Measurements from ENCODE around the gene UGGT1. TPM values are rescaled to one million over a fixed set of nuclear protein-coding genes. Genes with fewer than 3 reads are reported as not detected.

The UGGT1 gene
- polyA plus RNA-seq, 1 of the 3 experiments (the other 2 are of a cell fraction), result 20.0 TPM

DNA sequence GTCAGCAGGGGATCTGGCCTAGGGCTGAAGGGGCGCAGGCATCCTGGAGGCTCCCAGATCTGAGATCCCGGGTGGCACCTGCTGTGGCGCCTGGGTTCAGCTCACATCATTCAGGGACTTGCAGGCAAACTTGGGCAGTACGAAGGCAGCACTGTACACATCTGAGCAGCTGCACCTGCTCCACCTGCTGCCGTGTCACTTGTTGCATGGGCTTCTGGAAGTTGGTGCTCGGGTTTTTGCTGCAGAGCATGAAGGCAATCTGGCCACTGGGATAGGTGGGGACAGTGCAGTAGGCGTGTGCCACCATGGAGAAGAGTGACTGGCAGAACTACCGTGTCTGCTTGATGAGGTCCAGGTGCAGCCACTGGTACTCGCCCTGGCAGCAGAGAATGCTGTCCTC lies 48.6 kb downstream of the UGGT1 start:
- Histone ChIP-seq H3K4me2 (no peak overlapping the region), H3K27me3 (ENCODE audit: insufficient read depth) (no peaks in the 10 kb centered on the region), H3K36me3 (replicated peaks in 1 of 2; ENCODE audit: control insufficient read depth in 1 of 2, insufficient read depth in 2 of 2, low read length in 1 of 2) (peaks cover 51 to 64% of the 10 kb centered on the region in 2 experiments), H3K9me3 (no peaks in the 10 kb centered on the region), H2AFZ (ENCODE audit: low read depth) (no peak overlapping the region), H3K4me3 (ENCODE audit: low read depth in 2 of 2, low read length in 1 of 2) (no peak overlapping the region), H4K20me1 (ENCODE audit: insufficient read depth) (no peaks in the 10 kb centered on the region), H3K79me2 (ENCODE audit: insufficient read depth) (peaks cover 4% of the 10 kb centered on the region; the same call in 1 of the 2 replicates), H3K27ac (ENCODE audit: low read depth in 2 of 2, low read length in 1 of 2) (no peak overlapping the region), H3K9me2 (no peaks in the 10 kb centered on the region), H3K4me1 (ENCODE audit: control insufficient read depth in 1 of 2, insufficient read depth in 2 of 2, low read depth in 1 of 2, low read length in 1 of 2) (no peaks in the 10 kb centered on the region), H3F3A (replicated peaks; ENCODE audit: insufficient read depth) (peaks cover 2% of the 10 kb centered on the region), H3K9ac (no peak overlapping the region)
- TF ChIP-seq JUND (IDR thresholded peaks at IDR 0.05) (no peak), SMC3 (IDR thresholded peaks at IDR 0.05; ENCODE audit: low read depth, low read length) (no peak), SIN3A (IDR thresholded peaks at IDR 0.05; ENCODE audit: borderline replicate concordance, low read depth, low read length) (no peak), RXRA (IDR thresholded peaks at IDR 0.05; ENCODE audit: borderline replicate concordance, low read depth) (no peak), YY1 (IDR thresholded peaks at IDR 0.05; ENCODE audit: low read depth) (no peak), MXI1 (IDR thresholded peaks at IDR 0.05; ENCODE audit: low read depth, low read length) (no peak), FOXM1 (IDR thresholded peaks at IDR 0.05; ENCODE audit: low read depth) (no peak), NFIC (IDR thresholded peaks at IDR 0.05; ENCODE audit: borderline replicate concordance) (no peak), MEF2A (IDR thresholded peaks at IDR 0.05; ENCODE audit: borderline replicate concordance, low read depth) (no peak), TCF12 (IDR thresholded peaks at IDR 0.05) (no peak), GABPA (IDR thresholded peaks at IDR 0.05; ENCODE audit: low read depth) (no peak), FOSL2 (IDR thresholded peaks at IDR 0.05; ENCODE audit: borderline replicate concordance, low read depth) (no peak)
- TF ChIP-seq, protein P1, sequence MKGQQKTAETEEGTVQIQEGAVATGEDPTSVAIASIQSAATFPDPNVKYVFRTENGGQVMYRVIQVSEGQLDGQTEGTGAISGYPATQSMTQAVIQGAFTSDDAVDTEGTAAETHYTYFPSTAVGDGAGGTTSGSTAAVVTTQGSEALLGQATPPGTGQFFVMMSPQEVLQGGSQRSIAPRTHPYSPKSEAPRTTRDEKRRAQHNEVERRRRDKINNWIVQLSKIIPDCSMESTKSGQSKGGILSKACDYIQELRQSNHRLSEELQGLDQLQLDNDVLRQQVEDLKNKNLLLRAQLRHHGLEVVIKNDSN (IDR thresholded peaks at IDR 0.05; ENCODE audit: borderline replicate concordance, low read depth), result no peak
- TF ChIP-seq, protein P2, sequence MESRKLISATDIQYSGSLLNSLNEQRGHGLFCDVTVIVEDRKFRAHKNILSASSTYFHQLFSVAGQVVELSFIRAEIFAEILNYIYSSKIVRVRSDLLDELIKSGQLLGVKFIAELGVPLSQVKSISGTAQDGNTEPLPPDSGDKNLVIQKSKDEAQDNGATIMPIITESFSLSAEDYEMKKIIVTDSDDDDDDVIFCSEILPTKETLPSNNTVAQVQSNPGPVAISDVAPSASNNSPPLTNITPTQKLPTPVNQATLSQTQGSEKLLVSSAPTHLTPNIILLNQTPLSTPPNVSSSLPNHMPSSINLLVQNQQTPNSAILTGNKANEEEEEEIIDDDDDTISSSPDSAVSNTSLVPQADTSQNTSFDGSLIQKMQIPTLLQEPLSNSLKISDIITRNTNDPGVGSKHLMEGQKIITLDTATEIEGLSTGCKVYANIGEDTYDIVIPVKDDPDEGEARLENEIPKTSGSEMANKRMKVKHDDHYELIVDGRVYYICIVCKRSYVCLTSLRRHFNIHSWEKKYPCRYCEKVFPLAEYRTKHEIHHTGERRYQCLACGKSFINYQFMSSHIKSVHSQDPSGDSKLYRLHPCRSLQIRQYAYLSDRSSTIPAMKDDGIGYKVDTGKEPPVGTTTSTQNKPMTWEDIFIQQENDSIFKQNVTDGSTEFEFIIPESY (IDR thresholded peaks at IDR 0.05; ENCODE audit: borderline replicate concordance, low read depth), result no peak
- TF ChIP-seq, protein P3, sequence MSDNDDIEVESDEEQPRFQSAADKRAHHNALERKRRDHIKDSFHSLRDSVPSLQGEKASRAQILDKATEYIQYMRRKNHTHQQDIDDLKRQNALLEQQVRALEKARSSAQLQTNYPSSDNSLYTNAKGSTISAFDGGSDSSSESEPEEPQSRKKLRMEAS (IDR thresholded peaks at IDR 0.05; ENCODE audit: low read depth), result no peak
- TF ChIP-seq, protein P4, sequence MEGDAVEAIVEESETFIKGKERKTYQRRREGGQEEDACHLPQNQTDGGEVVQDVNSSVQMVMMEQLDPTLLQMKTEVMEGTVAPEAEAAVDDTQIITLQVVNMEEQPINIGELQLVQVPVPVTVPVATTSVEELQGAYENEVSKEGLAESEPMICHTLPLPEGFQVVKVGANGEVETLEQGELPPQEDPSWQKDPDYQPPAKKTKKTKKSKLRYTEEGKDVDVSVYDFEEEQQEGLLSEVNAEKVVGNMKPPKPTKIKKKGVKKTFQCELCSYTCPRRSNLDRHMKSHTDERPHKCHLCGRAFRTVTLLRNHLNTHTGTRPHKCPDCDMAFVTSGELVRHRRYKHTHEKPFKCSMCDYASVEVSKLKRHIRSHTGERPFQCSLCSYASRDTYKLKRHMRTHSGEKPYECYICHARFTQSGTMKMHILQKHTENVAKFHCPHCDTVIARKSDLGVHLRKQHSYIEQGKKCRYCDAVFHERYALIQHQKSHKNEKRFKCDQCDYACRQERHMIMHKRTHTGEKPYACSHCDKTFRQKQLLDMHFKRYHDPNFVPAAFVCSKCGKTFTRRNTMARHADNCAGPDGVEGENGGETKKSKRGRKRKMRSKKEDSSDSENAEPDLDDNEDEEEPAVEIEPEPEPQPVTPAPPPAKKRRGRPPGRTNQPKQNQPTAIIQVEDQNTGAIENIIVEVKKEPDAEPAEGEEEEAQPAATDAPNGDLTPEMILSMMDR (IDR thresholded peaks at IDR 0.05), result no peak
- TF ChIP-seq, protein P5, sequence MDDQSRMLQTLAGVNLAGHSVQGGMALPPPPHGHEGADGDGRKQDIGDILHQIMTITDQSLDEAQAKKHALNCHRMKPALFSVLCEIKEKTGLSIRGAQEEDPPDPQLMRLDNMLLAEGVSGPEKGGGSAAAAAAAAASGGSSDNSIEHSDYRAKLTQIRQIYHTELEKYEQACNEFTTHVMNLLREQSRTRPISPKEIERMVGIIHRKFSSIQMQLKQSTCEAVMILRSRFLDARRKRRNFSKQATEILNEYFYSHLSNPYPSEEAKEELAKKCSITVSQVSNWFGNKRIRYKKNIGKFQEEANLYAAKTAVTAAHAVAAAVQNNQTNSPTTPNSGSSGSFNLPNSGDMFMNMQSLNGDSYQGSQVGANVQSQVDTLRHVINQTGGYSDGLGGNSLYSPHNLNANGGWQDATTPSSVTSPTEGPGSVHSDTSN (IDR thresholded peaks at IDR 0.05), result no peak
- WGBS (ENCODE audit: low lambda C conversion rate), result 99% methylated on average over 7 of the region's 9 CpGs
- ChIA-PET POLR2A (no interaction called here), CTCF (interaction anchor here (0.7 kb wide), 1 partner anchor 50 kb away, joined by 3 read pairs; no protein-coding TSS in a partner anchor)
- no peak for DNase-seq
